ENCODE data around the gene PDP2. TPM values are rescaled to one million over a fixed set of nuclear protein-coding genes. Genes with fewer than 3 reads are reported as not detected.

The PDP2 gene
- total RNA-seq, 4 donors from 2014 or later, result 12.3 to 29.9 (median 15.5) TPM

- 72 to 76% methylated on average over 11 of the region's 11 CpGs for WGBS, 2 donors
- DNase-seq (ENCODE audit: low spot score in 2 of 2), result no peak
- peak overlapping the region in 2 of 4 donors; percentile 26 to 69 for H3K27ac ChIP-seq
- H3K27me3 ChIP-seq, result no peaks in the 10 kb centered on the region
- no peaks in the 10 kb centered on the region for H3K36me3 ChIP-seq
- H3K4me1 ChIP-seq, result peaks cover 0 to 43% (median 11%) of the 10 kb centered on the region in 4 donors
- TF ChIP-seq POLR2A (IDR thresholded peaks at IDR 0.05) (no peak), CTCF (IDR thresholded peaks at IDR 0.05) (no peak), EP300 (IDR thresholded peaks at IDR 0.05) (no peak)
- no peak overlapping the region for H3K4me3 ChIP-seq
- H3K9me3 ChIP-seq, result no peaks in the 10 kb centered on the region
Measured at GRCh38 chr16:66905633-66906539, 25.6 kb downstream of the PDP2 start.

- Histone ChIP-seq H3K27me3 (no peaks in the 10 kb centered on the region), H3K36me3 (no peaks in the 10 kb centered on the region), H3K4me1 (peaks cover 0 to 33% (median 5%) of the 10 kb centered on the region in 4 donors), H3K9me3 (no peaks in the 10 kb centered on the region), H3K27ac (peak overlapping the region in 1 of 4 donors; percentile 0), H3K4me3 (no peak overlapping the region)
- no peak for DNase-seq (ENCODE audit: low spot score in 2 of 2)
- WGBS, 2 donors, result 58 to 76% methylated on average over 3 to 7 of the region's 7 CpGs
- TF ChIP-seq POLR2A (IDR thresholded peaks at IDR 0.05) (no peak), EP300 (IDR thresholded peaks at IDR 0.05) (peak in 1 of 2 donors; percentile 32)
Measured at GRCh38 chr16:66906916-66907836, 26.9 kb downstream of the PDP2 start.

GRCh38 chr16:66908116-66908515 is 27.8 kb downstream of the PDP2 start:
- no peak overlapping the region for H3K27ac ChIP-seq

GRCh38 chr16:66908762-66909559 is 28.6 kb downstream of the PDP2 start:
- H3K27ac ChIP-seq, result no peak overlapping the region
- no peaks in the 10 kb centered on the region for H3K9me3 ChIP-seq
- no peaks in the 10 kb centered on the region for H3K27me3 ChIP-seq
- WGBS, 2 donors, result 86 to 94% methylated on average over 13 to 14 of the region's 14 CpGs
- peaks cover 0 to 20% (median 5%) of the 10 kb centered on the region in 4 donors for H3K4me1 ChIP-seq
- H3K36me3 ChIP-seq, result no peaks in the 10 kb centered on the region
- no peak for DNase-seq (ENCODE audit: low spot score in 2 of 2)
- no peak for TF ChIP-seq CTCF (IDR thresholded peaks at IDR 0.05)
- TF ChIP-seq EP300 (IDR thresholded peaks at IDR 0.05), result no peak
- no peak for TF ChIP-seq POLR2A (IDR thresholded peaks at IDR 0.05)
- H3K4me3 ChIP-seq, result no peak overlapping the region

More at GRCh38 chr16:66908116-66908515, 27.8 kb downstream of the PDP2 start:
- no peaks in the 10 kb centered on the region for H3K27me3 ChIP-seq
- H3K4me3 ChIP-seq, result no peak overlapping the region
- DNase-seq (ENCODE audit: low spot score in 2 of 2), result no peak
- TF ChIP-seq CTCF (IDR thresholded peaks at IDR 0.05) (no peak), EP300 (IDR thresholded peaks at IDR 0.05) (no peak), POLR2A (IDR thresholded peaks at IDR 0.05) (no peak)
- WGBS, 2 donors, result 81 to 93% methylated on average over 3 of the region's 3 CpGs
- H3K36me3 ChIP-seq, result no peaks in the 10 kb centered on the region
- H3K9me3 ChIP-seq, result no peaks in the 10 kb centered on the region
- peaks cover 0 to 28% (median 5%) of the 10 kb centered on the region in 4 donors for H3K4me1 ChIP-seq

Measured in tibial nerve (tissue), 4 donors.